ENCODE measurements around the gene CARM1.
"Not testable (repeated sequence)": the region's sequence is repeated elsewhere in the genome, so short reads cannot be mapped to it uniquely, and the experiment has no call there.

DNA sequence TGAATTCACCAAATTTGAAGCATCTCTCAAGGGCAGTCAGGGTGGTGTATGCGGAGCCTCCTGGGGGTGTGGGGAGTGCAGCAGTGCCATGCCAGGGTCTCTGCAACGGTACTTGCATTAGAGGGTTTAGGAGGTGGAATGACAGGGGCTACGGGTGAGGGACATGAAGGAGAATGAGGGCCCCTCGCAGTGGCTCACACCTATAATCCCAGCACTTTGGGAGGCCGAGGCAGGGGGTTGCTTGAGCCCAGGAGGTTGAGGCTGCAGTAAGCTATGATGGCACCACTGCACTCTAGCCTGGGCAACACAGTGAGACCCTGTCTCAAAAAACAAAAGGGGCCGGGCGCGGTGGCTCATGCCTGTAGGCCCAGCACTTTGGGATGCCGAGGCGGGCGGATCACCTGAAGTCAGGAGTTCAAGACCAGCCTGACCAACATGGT is 1.5 kb upstream of the CARM1 start:
- not testable (repeated sequence) for TF ChIP-seq POLR2AphosphoS5 (IDR thresholded peaks at IDR 0.05); EZH2 (IDR thresholded peaks at IDR 0.05; ENCODE audit: borderline replicate concordance, insufficient read depth, low read length, poor library complexity, severe bottlenecking)
- TF ChIP-seq, protein P1, sequence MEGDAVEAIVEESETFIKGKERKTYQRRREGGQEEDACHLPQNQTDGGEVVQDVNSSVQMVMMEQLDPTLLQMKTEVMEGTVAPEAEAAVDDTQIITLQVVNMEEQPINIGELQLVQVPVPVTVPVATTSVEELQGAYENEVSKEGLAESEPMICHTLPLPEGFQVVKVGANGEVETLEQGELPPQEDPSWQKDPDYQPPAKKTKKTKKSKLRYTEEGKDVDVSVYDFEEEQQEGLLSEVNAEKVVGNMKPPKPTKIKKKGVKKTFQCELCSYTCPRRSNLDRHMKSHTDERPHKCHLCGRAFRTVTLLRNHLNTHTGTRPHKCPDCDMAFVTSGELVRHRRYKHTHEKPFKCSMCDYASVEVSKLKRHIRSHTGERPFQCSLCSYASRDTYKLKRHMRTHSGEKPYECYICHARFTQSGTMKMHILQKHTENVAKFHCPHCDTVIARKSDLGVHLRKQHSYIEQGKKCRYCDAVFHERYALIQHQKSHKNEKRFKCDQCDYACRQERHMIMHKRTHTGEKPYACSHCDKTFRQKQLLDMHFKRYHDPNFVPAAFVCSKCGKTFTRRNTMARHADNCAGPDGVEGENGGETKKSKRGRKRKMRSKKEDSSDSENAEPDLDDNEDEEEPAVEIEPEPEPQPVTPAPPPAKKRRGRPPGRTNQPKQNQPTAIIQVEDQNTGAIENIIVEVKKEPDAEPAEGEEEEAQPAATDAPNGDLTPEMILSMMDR (IDR thresholded peaks at IDR 0.05; ENCODE audit: poor library complexity, severe bottlenecking): not testable (repeated sequence)

All from neural cell (in vitro differentiated cells).